Liver (tissue), 9 donors: ENCODE data around the gene EIF4E2. TPM values are rescaled to one million over a fixed set of nuclear protein-coding genes. Genes with fewer than 3 reads are reported as not detected.

Experiments used
- DNase-seq: peaks from one replicate; pipeline ENCODE4 v3.0.0-alpha.2; 2017; ENCODE audit warnings: low spot score
- H3K27ac ChIP-seq, 2 donors: one replicate each; pipeline ENCODE4 v1.7.0; 2013; ENCODE audit warnings: inconsistent platforms in 2 of 2, low read length in 2 of 2, control low read depth in 1 of 2, low read depth in 1 of 2, mild to moderate bottlenecking in 1 of 2
- H3K27me3 ChIP-seq, 4 donors: one replicate each; pipeline versions ENCODE4 v1.6.1 to v1.7.0; 2013; ENCODE audit warnings: low read length in 3 of 4, inconsistent platforms in 1 of 4, mild to moderate bottlenecking in 1 of 4, moderate library complexity in 1 of 4; ENCODE audit not compliant: control insufficient read depth in 4 of 4, insufficient read depth in 4 of 4
- H3K36me3 ChIP-seq, 4 donors: one replicate each; pipeline versions ENCODE4 v1.6.1 to v1.7.0; 2013; ENCODE audit warnings: low read length in 3 of 4, mild to moderate bottlenecking in 3 of 4, low read depth in 1 of 4, moderate library complexity in 1 of 4; ENCODE audit not compliant: control insufficient read depth in 4 of 4, insufficient read depth in 3 of 4
- H3K4me1 ChIP-seq, 4 donors: one replicate each; pipeline versions ENCODE4 v1.6.1 to v1.7.0; 2013; ENCODE audit warnings: low read length in 3 of 4, mild to moderate bottlenecking in 3 of 4, moderate library complexity in 1 of 4; ENCODE audit not compliant: control insufficient read depth in 4 of 4, insufficient read depth in 4 of 4
- H3K4me3 ChIP-seq, 3 donors: one replicate each; pipeline versions ENCODE4 v1.6.1 to v1.7.0; 2013; ENCODE audit warnings: low read length in 3 of 3, control low read depth in 1 of 3, low read depth in 1 of 3, mild to moderate bottlenecking in 1 of 3
- H3K9ac ChIP-seq, 2 donors: one replicate each; pipeline ENCODE4 v1.7.0; 2013; ENCODE audit warnings: low read length in 2 of 2, mild to moderate bottlenecking in 2 of 2, moderate library complexity in 2 of 2, control low read depth in 1 of 2, low read depth in 1 of 2
- H3K9me3 ChIP-seq, 4 donors: one replicate each; pipeline versions ENCODE4 v1.6.1 to v1.7.0; 2013; ENCODE audit warnings: low read length in 3 of 4; ENCODE audit not compliant: control insufficient read depth in 4 of 4
- ATF3 ChIP-seq: IDR thresholded peaks from 2 replicates; pipeline ENCODE4 v1.6.1; 2016; ENCODE audit warnings: antibody characterized with exemption
- CTCF ChIP-seq: fragments of 150-350 bp; IDR thresholded peaks from 2 replicates; pipeline ENCODE4 v1.5.1; 2017; ENCODE audit warnings: improper control_type of control experiment, low read depth, low read length; ENCODE audit not compliant: missing input control
- EGR1 ChIP-seq, 2 donors: IDR thresholded peaks; 2 replicates each; pipeline ENCODE4 v1.6.1; 2016 to 2018; ENCODE audit warnings: antibody characterized with exemption in 2 of 2, low read depth in 2 of 2
- FOXA1 ChIP-seq: IDR thresholded peaks from 2 replicates; pipeline ENCODE4 v1.6.1; 2016; ENCODE audit warnings: antibody characterized with exemption
- FOXA2 ChIP-seq: IDR thresholded peaks from 2 replicates; pipeline ENCODE4 v1.6.1; 2016; ENCODE audit warnings: antibody characterized with exemption
- GABPA ChIP-seq, 2 donors: IDR thresholded peaks in 1 of 2; conservative IDR thresholded peaks in 1 of 2; 2 replicates each; pipeline ENCODE4 v1.6.1; 2016; ENCODE audit warnings: antibody characterized with exemption in 2 of 2, mild to moderate bottlenecking in 1 of 2, moderate library complexity in 1 of 2
- HNF4A ChIP-seq, 2 donors: conservative IDR thresholded peaks; 2 replicates each; pipeline ENCODE4 v1.6.1; 2016; ENCODE audit warnings: antibody characterized with exemption in 2 of 2, mild to moderate bottlenecking in 2 of 2
- HNF4G ChIP-seq: IDR thresholded peaks from 2 replicates; pipeline ENCODE4 v1.6.1; 2016; ENCODE audit warnings: antibody characterized with exemption
- JUND ChIP-seq, 2 donors: IDR thresholded peaks; 2 replicates each; pipeline ENCODE4 v1.6.1; 2016; ENCODE audit warnings: antibody characterized with exemption in 2 of 2
- MAX ChIP-seq: IDR thresholded peaks from 2 replicates; pipeline ENCODE4 v1.6.1; 2016; ENCODE audit warnings: antibody characterized with exemption
- NR2F2 ChIP-seq: IDR thresholded peaks from 2 replicates; pipeline ENCODE4 v1.6.1; 2016; ENCODE audit warnings: antibody characterized with exemption
- RAD21 ChIP-seq, 2 donors: IDR thresholded peaks; 2 replicates each; pipeline ENCODE4 v1.6.1; 2016; ENCODE audit warnings: antibody characterized with exemption in 2 of 2, mild to moderate bottlenecking in 2 of 2
- REST ChIP-seq: IDR thresholded peaks from 2 replicates; pipeline ENCODE4 v1.6.1; 2016; ENCODE audit warnings: antibody characterized with exemption, mild to moderate bottlenecking
- RXRA ChIP-seq, 2 donors: IDR thresholded peaks; 2 replicates each; pipeline ENCODE4 v1.6.1; 2017 to 2018; ENCODE audit warnings: antibody characterized with exemption in 2 of 2, mild to moderate bottlenecking in 1 of 2
- SP1 ChIP-seq: IDR thresholded peaks from 2 replicates; pipeline ENCODE4 v1.6.1; 2018; ENCODE audit warnings: antibody characterized with exemption, mild to moderate bottlenecking
- TAF1 ChIP-seq: conservative IDR thresholded peaks from 2 replicates; pipeline ENCODE4 v1.6.1; 2016; ENCODE audit warnings: antibody characterized with exemption, mild to moderate bottlenecking
- YY1 ChIP-seq: IDR thresholded peaks from 2 replicates; pipeline ENCODE4 v1.6.1; 2016; ENCODE audit warnings: antibody characterized with exemption, mild to moderate bottlenecking
- ZBTB33 ChIP-seq: IDR thresholded peaks from 2 replicates; pipeline ENCODE4 v1.6.1; 2016; ENCODE audit warnings: antibody characterized with exemption
- WGBS: extraction: QIAGEN DNeasy Blood & Tissue Kit; methylation state at CpG from one replicate; pipeline ENCODE4 v1.1.7; 2013; 5-methylcytosine and 5-hydroxymethylcytosine counted together
- polyA plus RNA-seq, 2 donors: library from polyadenylated mRNA; stranded (reverse) in 1 of 2; unstranded in 1 of 2; fragments of 200-250 nt in 1 of 2; fragments of >200 nt in 1 of 2; fragmentation: Nextera tagmentation in 1 of 2; extraction: Ambion mirVana in 1 of 2; gene quantifications; one replicate each; pipeline versions ENCODE4 v1.2.1 to v1.2.3, GENCODE V29; 2013 to 2015
- total RNA-seq, 2 donors: library from RNA; depleted of rRNA; stranded (reverse); fragments of >200 nt; gene quantifications; one replicate each; pipeline ENCODE4 v1.2.3, GENCODE V29; 2014
- donor health status: healthy.
- donor health status: healthy.
- donor health status: healthy.
- donor health status: healthy.
- donor health status: healthy.

EIF4E2 gene
- total and polyA plus RNA-seq, 4 donors = 30.0 to 46.9 (median 45.4) TPM

- Histone ChIP-seq H3K9ac (no peak overlapping the region), H3K4me3 (no peak overlapping the region), H3K9me3 (peaks cover 0 to 3% (median under 1%) of the 10 kb centered on the region in 4 donors), H3K27me3 (no peaks in the 10 kb centered on the region), H3K27ac (no peak overlapping the region), H3K36me3 (no peaks in the 10 kb centered on the region), H3K4me1 (no peaks in the 10 kb centered on the region)
- WGBS = 84% methylated on average over 17 of the region's 17 CpGs
- no peak for TF ChIP-seq RXRA (IDR thresholded peaks at IDR 0.05)
- no peak for DNase-seq
Measured at GRCh38 chr2:232540441-232541041, 9.9 kb upstream of the EIF4E2 start.

GRCh38 chr2:232541195-232541960 lies 9.1 kb upstream of the EIF4E2 start:
- Histone ChIP-seq H3K36me3 (no peaks in the 10 kb centered on the region), H3K9me3 (no peaks in the 10 kb centered on the region), H3K27me3 (no peaks in the 10 kb centered on the region), H3K4me1 (no peaks in the 10 kb centered on the region), H3K4me3 (no peak overlapping the region), H3K27ac (no peak overlapping the region), H3K9ac (no peak overlapping the region)
- no peak for DNase-seq
- 74% methylated on average over 19 of the region's 19 CpGs for WGBS
- TF ChIP-seq EGR1 (IDR thresholded peaks at IDR 0.05; ENCODE audit: low read depth in 2 of 2) (no peak), HNF4A (conservative IDR thresholded peaks at IDR 0.05) (no peak), ATF3 (no peak), RAD21 (IDR thresholded peaks at IDR 0.05) (no peak), GABPA (IDR thresholded peaks at IDR 0.05 in 1 of 2, conservative IDR thresholded peaks at IDR 0.05 in 1 of 2) (no peak), REST (no peak), ZBTB33 (no peak), FOXA2 (no peak), NR2F2 (no peak), RXRA (IDR thresholded peaks at IDR 0.05) (no peak), HNF4G (no peak), YY1 (no peak), FOXA1 (no peak), JUND (IDR thresholded peaks at IDR 0.05) (no peak), SP1 (no peak), MAX (no peak), TAF1 (no peak), CTCF (no peak)
